ENCODE results near the gene TMEM131L.

Gene TMEM131L

DNA sequence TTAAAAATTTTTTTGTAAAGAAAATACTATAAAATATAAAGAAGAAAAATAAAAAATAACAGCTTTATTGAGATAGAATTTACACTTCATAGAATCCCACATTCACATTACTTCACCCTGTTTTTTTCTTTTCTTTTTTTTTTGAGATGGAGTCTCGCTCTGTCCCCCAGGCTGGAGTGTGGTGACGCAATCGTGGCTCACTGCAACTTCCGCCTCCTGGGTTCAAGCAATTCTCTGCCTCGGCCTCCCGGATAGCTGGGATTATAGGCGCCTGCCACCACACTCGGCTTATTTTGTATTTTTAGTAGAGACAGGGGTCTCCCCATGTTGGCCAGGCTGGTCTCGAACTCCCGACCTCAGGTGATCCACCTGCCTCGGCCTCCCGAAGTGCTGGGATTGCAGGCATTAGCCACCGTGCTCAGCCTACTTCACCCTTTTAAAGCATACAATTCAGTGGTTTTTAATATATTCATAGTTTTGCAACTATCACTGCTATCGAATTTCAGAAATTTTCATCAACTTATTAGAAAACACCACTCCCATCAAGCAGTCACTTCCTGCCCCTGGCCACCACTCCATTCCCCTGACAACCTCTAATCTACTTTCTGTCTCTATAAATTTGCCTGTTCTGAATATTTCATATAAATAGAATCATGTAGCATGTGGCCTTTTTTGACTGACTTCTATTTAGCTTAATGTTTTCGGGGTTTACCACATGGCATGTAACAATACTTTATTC, 48.7 kb downstream of the TMEM131L start:
- TF ChIP-seq CEBPB (IDR thresholded peaks at IDR 0.05) (0 out of 2 replicates have a peak, but pooled peaks have one; percentile 51), FOXM1 (IDR thresholded peaks at IDR 0.05; ENCODE audit: borderline replicate concordance, low read depth) (no peak), YY1 (IDR thresholded peaks at IDR 0.05; ENCODE audit: low read depth) (no peak), RAD21 (IDR thresholded peaks at IDR 0.05; ENCODE audit: low read depth) (no peak), NFIC (IDR thresholded peaks at IDR 0.05) (no peak), ZBTB7A (IDR thresholded peaks at IDR 0.05; ENCODE audit: low read depth) (no peak), CREB1 (IDR thresholded peaks at IDR 0.05; ENCODE audit: low read depth) (no peak), TEAD4 (IDR thresholded peaks at IDR 0.05) (no peak)
- TF ChIP-seq, protein P1, sequence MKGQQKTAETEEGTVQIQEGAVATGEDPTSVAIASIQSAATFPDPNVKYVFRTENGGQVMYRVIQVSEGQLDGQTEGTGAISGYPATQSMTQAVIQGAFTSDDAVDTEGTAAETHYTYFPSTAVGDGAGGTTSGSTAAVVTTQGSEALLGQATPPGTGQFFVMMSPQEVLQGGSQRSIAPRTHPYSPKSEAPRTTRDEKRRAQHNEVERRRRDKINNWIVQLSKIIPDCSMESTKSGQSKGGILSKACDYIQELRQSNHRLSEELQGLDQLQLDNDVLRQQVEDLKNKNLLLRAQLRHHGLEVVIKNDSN (IDR thresholded peaks at IDR 0.05) = no peak

- TF ChIP-seq CREB1 (IDR thresholded peaks at IDR 0.05; ENCODE audit: low read depth) = no peak
- TF ChIP-seq TCF12 (IDR thresholded peaks at IDR 0.05; ENCODE audit: low read depth) = no peak
- no peak for TF ChIP-seq NFIC (IDR thresholded peaks at IDR 0.05)
- no peak for TF ChIP-seq FOXM1 (IDR thresholded peaks at IDR 0.05; ENCODE audit: borderline replicate concordance, low read depth)
- TF ChIP-seq ZBTB7A (IDR thresholded peaks at IDR 0.05; ENCODE audit: low read depth) = no peak
- no peak for TF ChIP-seq REST (IDR thresholded peaks at IDR 0.05; ENCODE audit: low read depth)
- TF ChIP-seq, protein P2, sequence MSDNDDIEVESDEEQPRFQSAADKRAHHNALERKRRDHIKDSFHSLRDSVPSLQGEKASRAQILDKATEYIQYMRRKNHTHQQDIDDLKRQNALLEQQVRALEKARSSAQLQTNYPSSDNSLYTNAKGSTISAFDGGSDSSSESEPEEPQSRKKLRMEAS (IDR thresholded peaks at IDR 0.05) = no peak
- no peak for TF ChIP-seq CEBPB (IDR thresholded peaks at IDR 0.05)
- no peak for TF ChIP-seq TEAD4 (IDR thresholded peaks at IDR 0.05)
- TF ChIP-seq YY1 (IDR thresholded peaks at IDR 0.05; ENCODE audit: low read depth) = no peak
- TF ChIP-seq, protein P1 (IDR thresholded peaks at IDR 0.05) = no peak
- TF ChIP-seq EGR1 (IDR thresholded peaks at IDR 0.05) = no peak
- no peak for TF ChIP-seq TAF1 (IDR thresholded peaks at IDR 0.05; ENCODE audit: low read depth)
- no peak for TF ChIP-seq EP300 (IDR thresholded peaks at IDR 0.05; ENCODE audit: borderline replicate concordance)
- TF ChIP-seq RAD21 (IDR thresholded peaks at IDR 0.05; ENCODE audit: low read depth) = no peak
These were observed 51.0 kb downstream of the TMEM131L start for GRCh38 chr4:153517159-153517558.

DNA sequence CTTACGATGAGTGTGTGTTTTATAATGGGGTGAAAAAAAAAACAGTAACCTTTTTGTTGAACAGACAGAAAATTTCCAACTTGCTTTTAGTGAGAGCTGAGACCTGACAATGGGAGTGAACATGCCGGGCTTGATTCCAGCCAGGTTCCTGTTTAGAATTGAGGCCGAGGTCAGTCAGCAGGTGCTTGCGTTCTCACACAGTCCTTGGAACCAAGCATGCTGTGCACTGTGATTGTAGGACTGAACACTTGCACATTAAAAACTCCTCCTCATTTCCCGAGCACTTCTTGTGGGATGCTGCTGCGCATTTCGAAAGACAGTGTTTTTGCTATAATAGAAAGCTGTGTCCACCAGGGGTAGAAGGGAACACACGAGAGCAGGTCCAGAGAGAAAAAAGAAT, 51.8 kb downstream of the TMEM131L start:
- TF ChIP-seq EGR1 (IDR thresholded peaks at IDR 0.05) (no peak), CREB1 (IDR thresholded peaks at IDR 0.05; ENCODE audit: low read depth) (no peak), RAD21 (IDR thresholded peaks at IDR 0.05; ENCODE audit: low read depth) (no peak), TAF1 (IDR thresholded peaks at IDR 0.05; ENCODE audit: low read depth) (no peak), YY1 (IDR thresholded peaks at IDR 0.05; ENCODE audit: low read depth) (no peak), TCF12 (IDR thresholded peaks at IDR 0.05; ENCODE audit: low read depth) (no peak)
- TF ChIP-seq, protein P2 (IDR thresholded peaks at IDR 0.05) = no peak

GRCh38 chr4:153518637-153519389, 52.7 kb downstream of the TMEM131L start:
- no peak for TF ChIP-seq TCF12 (IDR thresholded peaks at IDR 0.05; ENCODE audit: low read depth)
- TF ChIP-seq YY1 (IDR thresholded peaks at IDR 0.05; ENCODE audit: low read depth) = no peak
- TF ChIP-seq, protein P1 (IDR thresholded peaks at IDR 0.05) = no peak
- TF ChIP-seq ZBTB7A (IDR thresholded peaks at IDR 0.05; ENCODE audit: low read depth) = no peak
- TF ChIP-seq EP300 (IDR thresholded peaks at IDR 0.05; ENCODE audit: borderline replicate concordance) = no peak
- TF ChIP-seq CREB1 (IDR thresholded peaks at IDR 0.05; ENCODE audit: low read depth) = no peak
- no peak for TF ChIP-seq CEBPB (IDR thresholded peaks at IDR 0.05)
- no peak for TF ChIP-seq NFIC (IDR thresholded peaks at IDR 0.05)
- no peak for TF ChIP-seq REST (IDR thresholded peaks at IDR 0.05; ENCODE audit: low read depth)
- TF ChIP-seq, protein P2 (IDR thresholded peaks at IDR 0.05) = no peak
- TF ChIP-seq EGR1 (IDR thresholded peaks at IDR 0.05) = no peak
- no peak for TF ChIP-seq TAF1 (IDR thresholded peaks at IDR 0.05; ENCODE audit: low read depth)
- TF ChIP-seq FOXM1 (IDR thresholded peaks at IDR 0.05; ENCODE audit: borderline replicate concordance, low read depth) = no peak
- no peak for TF ChIP-seq RAD21 (IDR thresholded peaks at IDR 0.05; ENCODE audit: low read depth)
- TF ChIP-seq TEAD4 (IDR thresholded peaks at IDR 0.05) = no peak

All from Ishikawa (cell line).